GM19023 (cell line): ENCODE results near the gene CNPPD1.
A peak's percentile ranks its signal among the peaks of the same experiment; 100 is the strongest.

Source experiments
- ATAC-seq: cut with Tn5 transposase; IDR thresholded peaks from one replicate; pipeline ENCODE4 v1.9.1; 2021; ENCODE audit warnings: mild to moderate bottlenecking, moderate library complexity; ENCODE audit not compliant: unreplicated experiment

Gene CNPPD1

GRCh38 chr2:219176818-219177551 is at the start of gene CNPPD1:
CNPPD1 (minus strand) TSS chr2:219176925; CDS start chr2:219176828, 97 bp downstream.
- peak; percentile 78 for ATAC-seq

GRCh38 chr2:219225350-219225749 is 48.6 kb upstream of the CNPPD1 start:
- no peak for ATAC-seq

GRCh38 chr2:219223831-219224610 is 47.3 kb upstream of the CNPPD1 start:
- ATAC-seq, result no peak

- ATAC-seq, result no peak
These were observed 45.3 kb upstream of the CNPPD1 start for GRCh38 chr2:219221957-219222518.

GRCh38 chr2:219220652-219221402 is 44.1 kb upstream of the CNPPD1 start:
- no peak for ATAC-seq

- ATAC-seq, result no peak
These were observed 43.2 kb upstream of the CNPPD1 start for GRCh38 chr2:219219784-219220532.

- ATAC-seq, result peak; percentile 78
These were observed 42.3 kb upstream of the CNPPD1 start, which contains the start of gene ABCB6 for GRCh38 chr2:219218732-219219701. ABCB6 (minus strand) TSS chr2:219218958; CDS start chr2:219218673, 285 bp downstream.

GRCh38 chr2:219218217-219218731 is 41.5 kb upstream of the CNPPD1 start:
- ATAC-seq, result peak; percentile 34

- no peak for ATAC-seq
These were observed 39.8 kb upstream of the CNPPD1 start for GRCh38 chr2:219216535-219216915.

- ATAC-seq, result no peak
These were observed 39.3 kb upstream of the CNPPD1 start for GRCh38 chr2:219215871-219216534.

GRCh38 chr2:219214786-219215185 is 38.1 kb upstream of the CNPPD1 start:
- no peak for ATAC-seq

GRCh38 chr2:219214141-219214540 is 37.4 kb upstream of the CNPPD1 start:
- ATAC-seq, result no peak

- ATAC-seq, result no peak
These were observed 36.9 kb upstream of the CNPPD1 start for GRCh38 chr2:219213486-219214071.

- ATAC-seq, result no peak
These were observed 36.3 kb upstream of the CNPPD1 start for GRCh38 chr2:219213026-219213415.

- ATAC-seq, result no peak
These were observed 34.2 kb upstream of the CNPPD1 start for GRCh38 chr2:219210886-219211362.

GRCh38 chr2:219210196-219210885 is 33.6 kb upstream of the CNPPD1 start:
- ATAC-seq, result no peak
